ENCODE measurements around the gene DHODH. TPM values are rescaled to one million over a fixed set of nuclear protein-coding genes. Genes with fewer than 3 reads are reported as not detected.

DHODH gene
- total RNA-seq, 1 donor from 2014 or later, result 5.2 TPM

- Mint-ChIP-seq H3K4me1 (ENCODE audit: low read depth, unreplicated experiment) (peaks cover 17% of the 10 kb centered on the region), H3K27ac (ENCODE audit: unreplicated experiment) (no peak overlapping the region), H3K36me3 (ENCODE audit: low read depth, unreplicated experiment) (no peaks in the 10 kb centered on the region), H3K9me3 (ENCODE audit: unreplicated experiment) (no peaks in the 10 kb centered on the region), H3K4me3 (ENCODE audit: unreplicated experiment) (peak overlapping the region; percentile 47), H3K27me3 (ENCODE audit: low read depth, unreplicated experiment) (peaks cover 7% of the 10 kb centered on the region)
- no peaks in the 10 kb centered on the region for H3K36me3 ChIP-seq (ENCODE audit: insufficient read depth, low read length)
- H2AFZ ChIP-seq (ENCODE audit: low read depth, low read length), result no peak overlapping the region
- no peaks in the 10 kb centered on the region for H3K27me3 ChIP-seq (ENCODE audit: insufficient read depth, low read length)
- peaks cover 6% of the 10 kb centered on the region for H3K4me1 ChIP-seq (ENCODE audit: insufficient read depth, low read length)
- peaks cover 4% of the 10 kb centered on the region for H3K79me2 ChIP-seq (ENCODE audit: insufficient read depth, low read length)
- no peak overlapping the region for H3K4me3 ChIP-seq (ENCODE audit: insufficient read depth, low read depth, low read length)
- H3K27ac ChIP-seq (ENCODE audit: low read depth, low read length), result no peak overlapping the region
- DNase-seq (ENCODE audit: low read depth) (no peak), FAIRE-seq (no peak)
- TF ChIP-seq CTCF (IDR thresholded peaks at IDR 0.05; ENCODE audit: insufficient read depth, low read depth, low read length) (no peak), EZH2 (IDR thresholded peaks at IDR 0.05; ENCODE audit: insufficient read depth, low read length) (no peak)
- H3K4me2 ChIP-seq (ENCODE audit: low read length), result no peak overlapping the region
- no peak overlapping the region for H3K9ac ChIP-seq (ENCODE audit: low read length)
- no peaks in the 10 kb centered on the region for H4K20me1 ChIP-seq (ENCODE audit: insufficient read depth, low read length)
- H3K9me3 ChIP-seq (ENCODE audit: insufficient read depth, low read depth, low read length), result no peaks in the 10 kb centered on the region
These were observed 1.2 kb downstream of the DHODH start for GRCh38 chr16:72009779-72010178.

- no peaks in the 10 kb centered on the region for H4K20me1 ChIP-seq (ENCODE audit: insufficient read depth, low read length)
- DNase-seq (ENCODE audit: low read depth) (no peak), FAIRE-seq (no peak)
- no peak for TF ChIP-seq EZH2 (IDR thresholded peaks at IDR 0.05; ENCODE audit: insufficient read depth, low read length)
- TF ChIP-seq CTCF (IDR thresholded peaks at IDR 0.05; ENCODE audit: insufficient read depth, low read depth, low read length), result no peak
- H3K4me3 ChIP-seq (ENCODE audit: insufficient read depth, low read depth, low read length), result no peak overlapping the region
- H3K9ac ChIP-seq (ENCODE audit: low read length), result no peak overlapping the region
- no peaks in the 10 kb centered on the region for H3K27me3 ChIP-seq (ENCODE audit: insufficient read depth, low read length)
- H2AFZ ChIP-seq (ENCODE audit: low read depth, low read length), result no peak overlapping the region
- Mint-ChIP-seq H3K9me3 (ENCODE audit: unreplicated experiment) (no peaks in the 10 kb centered on the region), H3K27ac (ENCODE audit: unreplicated experiment) (no peak overlapping the region), H3K27me3 (ENCODE audit: low read depth, unreplicated experiment) (no peaks in the 10 kb centered on the region), H3K36me3 (ENCODE audit: low read depth, unreplicated experiment) (peaks cover 7% of the 10 kb centered on the region), H3K4me3 (ENCODE audit: unreplicated experiment) (no peak overlapping the region), H3K4me1 (ENCODE audit: low read depth, unreplicated experiment) (peaks cover 17% of the 10 kb centered on the region)
- H3K4me1 ChIP-seq (ENCODE audit: insufficient read depth, low read length), result peaks cover 6% of the 10 kb centered on the region
- peaks cover 4% of the 10 kb centered on the region for H3K79me2 ChIP-seq (ENCODE audit: insufficient read depth, low read length)
- H3K27ac ChIP-seq (ENCODE audit: low read depth, low read length), result no peak overlapping the region
- H3K4me2 ChIP-seq (ENCODE audit: low read length), result no peak overlapping the region
- no peaks in the 10 kb centered on the region for H3K36me3 ChIP-seq (ENCODE audit: insufficient read depth, low read length)
- no peaks in the 10 kb centered on the region for H3K9me3 ChIP-seq (ENCODE audit: insufficient read depth, low read depth, low read length)
These were observed 4.1 kb downstream of the DHODH start for GRCh38 chr16:72012607-72013006.

GRCh38 chr16:72013389-72013788 is 4.8 kb downstream of the DHODH start:
- H3K4me1 ChIP-seq (ENCODE audit: insufficient read depth, low read length), result peaks cover 6% of the 10 kb centered on the region
- DNase-seq (ENCODE audit: low read depth) (peak; percentile 42), FAIRE-seq (no peak)
- no peaks in the 10 kb centered on the region for H3K36me3 ChIP-seq (ENCODE audit: insufficient read depth, low read length)
- H3K9me3 ChIP-seq (ENCODE audit: insufficient read depth, low read depth, low read length), result no peaks in the 10 kb centered on the region
- H3K4me2 ChIP-seq (ENCODE audit: low read length), result peak overlapping the region; percentile 28
- Mint-ChIP-seq H3K9me3 (ENCODE audit: unreplicated experiment) (no peaks in the 10 kb centered on the region), H3K4me1 (ENCODE audit: low read depth, unreplicated experiment) (peaks cover 17% of the 10 kb centered on the region), H3K36me3 (ENCODE audit: low read depth, unreplicated experiment) (peaks cover 7% of the 10 kb centered on the region), H3K4me3 (ENCODE audit: unreplicated experiment) (no peak overlapping the region), H3K27ac (ENCODE audit: unreplicated experiment) (no peak overlapping the region), H3K27me3 (ENCODE audit: low read depth, unreplicated experiment) (no peaks in the 10 kb centered on the region)
- no peak overlapping the region for H2AFZ ChIP-seq (ENCODE audit: low read depth, low read length)
- H3K79me2 ChIP-seq (ENCODE audit: insufficient read depth, low read length), result peaks cover 4% of the 10 kb centered on the region
- H3K4me3 ChIP-seq (ENCODE audit: insufficient read depth, low read depth, low read length), result no peak overlapping the region
- no peaks in the 10 kb centered on the region for H4K20me1 ChIP-seq (ENCODE audit: insufficient read depth, low read length)
- H3K9ac ChIP-seq (ENCODE audit: low read length), result no peak overlapping the region
- no peak overlapping the region for H3K27ac ChIP-seq (ENCODE audit: low read depth, low read length)
- no peaks in the 10 kb centered on the region for H3K27me3 ChIP-seq (ENCODE audit: insufficient read depth, low read length)
- TF ChIP-seq CTCF (IDR thresholded peaks at IDR 0.05; ENCODE audit: insufficient read depth, low read depth, low read length) (no peak), EZH2 (IDR thresholded peaks at IDR 0.05; ENCODE audit: insufficient read depth, low read length) (no peak)

All from astrocyte (in vitro differentiated cells and primary cell).